ENCODE measurements around the gene FLT1.

- TF ChIP-seq CTCF (IDR thresholded peaks at IDR 0.05) (no peak), EZH2 (IDR thresholded peaks at IDR 0.05) (no peak), EZH2phosphoT487 (IDR thresholded peaks at IDR 0.05) (no peak)
Measured at GRCh38 chr13:28406733-28407266, 88.1 kb downstream of the FLT1 start.

All from neural progenitor cell (in vitro differentiated cells).